GM12891 (cell line): ENCODE measurements around the gene SDHB.

ENCODE experiments used
- DNase-seq: peaks from one replicate; pipeline ENCODE4 v3.0.0; 2011; ENCODE audit warnings: low spot score; ENCODE audit not compliant: insufficient read length
- FAIRE-seq: peaks from 2 replicates; lab custom pipeline; 2011; peaks lifted over from hg19 to GRCh38; lab: Jason Lieb, UNC
- PAX5 ChIP-seq: IDR thresholded peaks from 2 replicates; pipeline ENCODE4 v1.6.1; 2011; ENCODE audit warnings: low read length, moderate library complexity, mild to moderate bottlenecking; ENCODE audit not compliant: insufficient read depth, severe bottlenecking
- POLR2A ChIP-seq: IDR thresholded peaks from 2 replicates; pipeline ENCODE4 v1.6.1; 2011; ENCODE audit warnings: low read depth, low read length, control low read depth
- POLR2AphosphoS5 ChIP-seq: IDR thresholded peaks from 2 replicates; pipeline ENCODE4 v1.6.1; 2011; ENCODE audit warnings: low read depth, low read length, control low read depth
- POU2F2 ChIP-seq: IDR thresholded peaks from 2 replicates; pipeline ENCODE4 v1.6.1; 2011; ENCODE audit warnings: low read depth, mild to moderate bottlenecking, control low read depth, low read length, moderate library complexity
- SPI1 ChIP-seq: IDR thresholded peaks from 2 replicates; pipeline ENCODE4 v1.6.1; 2011; ENCODE audit warnings: low read depth, low read length, control low read depth
- TAF1 ChIP-seq: IDR thresholded peaks from 2 replicates; pipeline ENCODE4 v1.6.1; 2011; ENCODE audit warnings: low read depth, low read length, control low read depth

The SDHB gene

GRCh38 chr1:17095141-17095540 is 41.3 kb upstream of the SDHB start:
- TF ChIP-seq SPI1: no peak
- TF ChIP-seq POU2F2: no peak
- TF ChIP-seq TAF1: no peak
- TF ChIP-seq PAX5: no peak
- no peak for TF ChIP-seq POLR2A
- no peak for TF ChIP-seq POLR2AphosphoS5
- FAIRE-seq (no peak), DNase-seq (no peak)

- FAIRE-seq: peak; percentile 62
- no peak for TF ChIP-seq POLR2AphosphoS5
- no peak for TF ChIP-seq SPI1
- no peak for TF ChIP-seq TAF1
- TF ChIP-seq POLR2A: no peak
- TF ChIP-seq PAX5: no peak
- TF ChIP-seq POU2F2: no peak
- peak; percentile 39 for DNase-seq
Observed at GRCh38 chr1:17094664-17095063, 40.8 kb upstream of the SDHB start.

GRCh38 chr1:17093822-17094393 is 40.1 kb upstream of the SDHB start:
- no peak for FAIRE-seq
- TF ChIP-seq POLR2A (no peak), POU2F2 (no peak), SPI1 (no peak)
- no peak for DNase-seq

GRCh38 chr1:17091252-17091651 is 37.4 kb upstream of the SDHB start:
- no peak for DNase-seq
- FAIRE-seq: no peak
- TF ChIP-seq SPI1 (no peak), POU2F2 (no peak), TAF1 (no peak), POLR2A (no peak), PAX5 (no peak), POLR2AphosphoS5 (no peak)

- no peak for FAIRE-seq
- no peak for TF ChIP-seq POLR2AphosphoS5
Observed at GRCh38 chr1:17089506-17089905, 35.7 kb upstream of the SDHB start.

GRCh38 chr1:17086751-17087150 is 32.9 kb upstream of the SDHB start:
- no peak for FAIRE-seq
- TF ChIP-seq POLR2AphosphoS5: no peak
- TF ChIP-seq POLR2A: no peak
- no peak for DNase-seq

More at GRCh38 chr1:17089506-17089905, 35.7 kb upstream of the SDHB start:
- DNase-seq: no peak

GRCh38 chr1:17084787-17085186 is 31.0 kb upstream of the SDHB start:
- TF ChIP-seq POLR2AphosphoS5 (no peak), PAX5 (no peak), POLR2A (no peak)
- DNase-seq (no peak), FAIRE-seq (no peak)

GRCh38 chr1:17082761-17083160 is 28.9 kb upstream of the SDHB start:
- TF ChIP-seq POLR2A (no peak), POU2F2 (no peak), POLR2AphosphoS5 (no peak), PAX5 (no peak), SPI1 (no peak), TAF1 (no peak)
- no peak for FAIRE-seq

GRCh38 chr1:17081439-17081838 is 27.6 kb upstream of the SDHB start:
- FAIRE-seq (no peak), DNase-seq (no peak)
- no peak for TF ChIP-seq POLR2A
- TF ChIP-seq POU2F2: no peak
- no peak for TF ChIP-seq SPI1
- no peak for TF ChIP-seq PAX5
- TF ChIP-seq TAF1: no peak
- no peak for TF ChIP-seq POLR2AphosphoS5

More at GRCh38 chr1:17082761-17083160, 28.9 kb upstream of the SDHB start:
- no peak for DNase-seq

- TF ChIP-seq POU2F2 (no peak), SPI1 (no peak), TAF1 (no peak), POLR2AphosphoS5 (no peak), PAX5 (no peak), POLR2A (no peak)
- FAIRE-seq: no peak
- DNase-seq: no peak
Observed at GRCh38 chr1:17080880-17081279, 27.0 kb upstream of the SDHB start.

- no peak for TF ChIP-seq SPI1
- TF ChIP-seq POU2F2: no peak
- TF ChIP-seq TAF1: no peak
- no peak for TF ChIP-seq POLR2A
- no peak for TF ChIP-seq PAX5
- no peak for TF ChIP-seq POLR2AphosphoS5
- DNase-seq (no peak), FAIRE-seq (no peak)
Observed at GRCh38 chr1:17080085-17080759, 26.4 kb upstream of the SDHB start.
